Astrocyte of the cerebellum (primary cell): ENCODE data around the gene RDX.
A peak's percentile ranks its signal among the peaks of the same experiment; 100 is the strongest.

ENCODE experiments used
- DNase-seq: peaks from one replicate; pipeline ENCODE4 v3.0.0-alpha.2; 2011; ENCODE audit warnings: low read depth
- H3K4me3 ChIP-seq: 2 replicates; pipeline ENCODE4 v1.5.1; 2011; ENCODE audit warnings: mild to moderate bottlenecking, low read depth, low read length, moderate library complexity
- in situ Hi-C: cut with HindIII; loops from 2 replicates; pipeline ENCODE4 v1.10.0; 2017; ENCODE audit warnings: low sequenced_read_pairs
- TF ChIP-seq, protein P1 (sequence below): IDR thresholded peaks from 2 replicates; pipeline ENCODE4 v1.5.1; 2012; ENCODE audit warnings: low read length, low read depth, moderate library complexity, mild to moderate bottlenecking; ENCODE audit errors: missing control alignments

The RDX gene

DNA sequence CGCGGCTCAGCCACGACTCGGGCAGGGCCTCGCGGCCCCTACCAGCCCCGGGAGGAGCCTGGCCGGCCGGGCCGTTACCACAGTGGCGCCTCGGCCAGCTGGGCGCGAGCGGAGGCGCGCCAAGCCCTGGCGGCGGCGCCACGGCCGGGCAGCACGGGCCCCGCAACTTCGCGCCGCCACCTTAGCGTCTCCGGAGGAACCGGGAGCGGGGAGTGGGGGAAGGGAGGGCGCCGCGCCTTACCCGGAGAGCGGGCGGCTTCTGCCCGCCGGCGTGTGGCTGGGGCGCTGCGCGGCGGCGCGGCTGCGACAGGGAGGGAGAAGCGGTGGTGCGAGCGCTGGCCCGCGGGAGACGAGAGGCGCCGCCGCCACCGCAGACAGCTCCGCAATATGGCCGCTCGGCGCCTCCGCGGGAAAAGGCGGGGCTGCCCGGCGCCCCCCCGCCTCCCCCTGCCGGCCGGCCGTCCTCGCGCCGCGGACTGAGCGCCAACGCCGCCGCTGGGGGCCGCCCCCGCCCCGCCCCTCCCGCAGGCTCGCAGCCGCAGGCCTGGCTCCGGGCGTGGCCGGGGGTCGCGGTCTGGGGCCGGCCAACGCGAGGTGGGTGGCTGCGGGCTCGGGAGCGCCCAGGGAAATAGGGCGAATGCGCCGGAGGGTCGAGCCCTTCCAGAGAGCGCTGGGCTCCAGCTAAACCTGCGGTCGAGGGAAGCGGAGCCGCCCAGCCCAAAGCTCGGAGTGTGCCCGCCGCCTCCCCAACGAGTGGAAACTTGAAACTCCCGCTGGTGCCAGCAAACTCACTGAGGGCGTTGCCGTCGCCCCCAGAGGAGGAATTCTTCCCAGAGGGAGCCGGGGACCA, at the start of gene RDX:
TSS of gene RDX (minus strand) at position 389 of the 850 bp plus-strand sequence. CDS start 16,922 bp downstream, outside the sequence.
- in situ Hi-C loops: no loop called here
- peak; percentile 64 for DNase-seq
- H3K4me3 ChIP-seq: peak within 1 kb of the TSS; percentile 94
- TF ChIP-seq, protein P1, sequence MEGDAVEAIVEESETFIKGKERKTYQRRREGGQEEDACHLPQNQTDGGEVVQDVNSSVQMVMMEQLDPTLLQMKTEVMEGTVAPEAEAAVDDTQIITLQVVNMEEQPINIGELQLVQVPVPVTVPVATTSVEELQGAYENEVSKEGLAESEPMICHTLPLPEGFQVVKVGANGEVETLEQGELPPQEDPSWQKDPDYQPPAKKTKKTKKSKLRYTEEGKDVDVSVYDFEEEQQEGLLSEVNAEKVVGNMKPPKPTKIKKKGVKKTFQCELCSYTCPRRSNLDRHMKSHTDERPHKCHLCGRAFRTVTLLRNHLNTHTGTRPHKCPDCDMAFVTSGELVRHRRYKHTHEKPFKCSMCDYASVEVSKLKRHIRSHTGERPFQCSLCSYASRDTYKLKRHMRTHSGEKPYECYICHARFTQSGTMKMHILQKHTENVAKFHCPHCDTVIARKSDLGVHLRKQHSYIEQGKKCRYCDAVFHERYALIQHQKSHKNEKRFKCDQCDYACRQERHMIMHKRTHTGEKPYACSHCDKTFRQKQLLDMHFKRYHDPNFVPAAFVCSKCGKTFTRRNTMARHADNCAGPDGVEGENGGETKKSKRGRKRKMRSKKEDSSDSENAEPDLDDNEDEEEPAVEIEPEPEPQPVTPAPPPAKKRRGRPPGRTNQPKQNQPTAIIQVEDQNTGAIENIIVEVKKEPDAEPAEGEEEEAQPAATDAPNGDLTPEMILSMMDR: no peak

DNA sequence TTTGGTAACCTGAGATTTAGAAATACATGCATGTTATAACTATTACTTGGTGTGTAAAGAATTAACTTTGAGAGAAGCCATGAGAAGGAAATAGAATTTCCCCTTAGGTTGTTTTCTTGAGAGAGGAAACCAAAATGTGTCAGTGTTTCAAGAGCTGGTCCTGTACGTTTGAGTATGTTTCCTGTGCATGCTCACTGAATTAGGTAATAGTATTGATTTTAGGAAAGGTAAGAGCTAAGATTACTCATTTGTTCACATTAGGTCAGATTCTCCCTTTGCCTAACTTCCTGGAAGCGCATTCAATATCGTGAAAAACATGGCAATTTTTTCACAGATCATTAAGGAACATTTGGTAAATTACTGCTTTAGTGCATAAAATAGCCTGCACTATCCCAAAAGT, 49.3 kb upstream of the RDX start:
- H3K4me3 ChIP-seq: no peak overlapping the region
- in situ Hi-C loops: no loop called here
- DNase-seq: no peak
- TF ChIP-seq, protein P1: no peak

DNA sequence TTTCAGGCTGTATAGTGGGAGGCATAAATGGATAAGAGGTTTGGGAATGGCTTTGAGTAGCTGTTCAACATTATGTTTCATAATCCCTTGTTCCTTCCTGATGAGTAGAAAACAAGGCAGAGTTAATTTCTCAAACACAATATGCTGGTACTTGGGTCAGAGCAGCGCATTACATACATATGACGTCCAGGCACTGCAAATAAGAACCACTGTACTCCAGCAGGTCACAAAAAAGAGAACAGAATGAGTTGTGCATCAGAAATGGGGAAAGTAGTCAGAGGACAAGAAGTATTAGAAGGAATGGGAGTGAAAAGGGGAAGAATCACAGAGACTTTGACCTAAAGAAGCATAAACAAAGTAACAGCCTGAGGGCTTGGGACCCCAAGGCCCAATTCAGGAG, 44.0 kb upstream of the RDX start:
- TF ChIP-seq, protein P1: no peak
- H3K4me3 ChIP-seq: no peak overlapping the region
- in situ Hi-C loops: no loop called here
- no peak for DNase-seq

DNA sequence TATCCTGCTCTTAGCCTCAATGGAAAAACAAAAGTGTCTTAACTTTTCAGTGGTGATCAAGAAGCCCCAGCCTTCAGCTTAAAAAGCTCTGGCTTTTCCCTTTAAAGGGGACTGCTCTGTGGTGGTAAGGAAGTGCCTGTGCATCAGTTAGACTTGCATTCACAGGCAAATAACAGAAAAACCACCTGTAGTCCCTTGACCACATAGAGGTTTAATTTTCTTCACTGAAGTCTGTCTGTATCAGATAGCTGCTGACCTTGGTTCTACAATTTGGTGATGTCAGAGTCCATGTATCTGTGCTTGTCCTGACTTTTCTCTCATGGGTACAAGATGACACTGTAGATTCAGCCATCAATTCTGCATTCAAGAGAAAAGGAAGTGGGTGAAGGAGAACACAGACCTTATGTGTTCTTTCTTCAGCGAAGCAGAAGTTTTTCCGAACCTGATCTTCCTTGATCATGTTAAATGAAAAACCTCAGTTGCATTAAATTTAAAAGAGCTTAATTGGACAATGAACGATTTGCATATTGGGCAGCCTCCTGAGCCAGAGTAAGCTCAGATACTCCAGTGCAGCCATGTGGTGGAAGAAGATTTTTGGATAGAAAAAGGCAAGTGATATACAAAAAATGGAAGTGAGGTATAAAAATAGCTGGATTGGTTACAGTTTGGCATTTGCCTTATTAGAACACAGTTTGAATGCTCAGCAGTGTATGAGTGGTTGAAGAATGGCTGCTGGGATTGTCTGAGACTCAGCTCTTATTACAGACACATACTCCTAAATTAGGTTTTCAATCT, 43.2 kb upstream of the RDX start:
- in situ Hi-C loops: no loop called here
- no peak overlapping the region for H3K4me3 ChIP-seq
- DNase-seq: no peak
- TF ChIP-seq, protein P1: no peak

DNA sequence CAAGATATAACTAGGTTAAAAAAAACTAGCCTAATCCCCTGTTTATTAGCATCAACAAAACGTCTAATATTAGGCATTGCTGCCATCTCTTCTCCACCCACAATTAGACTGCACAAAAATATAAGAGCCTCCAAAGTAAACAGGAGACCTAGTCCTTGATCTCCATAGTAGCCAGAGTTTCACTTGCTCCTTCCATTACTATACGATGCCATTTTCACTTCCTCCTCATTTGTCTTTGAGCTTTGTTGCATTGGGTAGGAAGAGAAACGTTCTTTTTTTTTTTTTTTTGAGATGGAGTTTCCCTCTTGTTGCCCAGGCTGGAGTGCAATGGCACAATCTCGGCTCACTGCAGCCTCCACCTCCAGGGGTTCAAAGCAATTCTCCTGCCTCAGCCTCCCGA, 42.3 kb upstream of the RDX start:
- TF ChIP-seq, protein P1: no peak
- no peak overlapping the region for H3K4me3 ChIP-seq
- no peak for DNase-seq
- in situ Hi-C loops: no loop called here

DNA sequence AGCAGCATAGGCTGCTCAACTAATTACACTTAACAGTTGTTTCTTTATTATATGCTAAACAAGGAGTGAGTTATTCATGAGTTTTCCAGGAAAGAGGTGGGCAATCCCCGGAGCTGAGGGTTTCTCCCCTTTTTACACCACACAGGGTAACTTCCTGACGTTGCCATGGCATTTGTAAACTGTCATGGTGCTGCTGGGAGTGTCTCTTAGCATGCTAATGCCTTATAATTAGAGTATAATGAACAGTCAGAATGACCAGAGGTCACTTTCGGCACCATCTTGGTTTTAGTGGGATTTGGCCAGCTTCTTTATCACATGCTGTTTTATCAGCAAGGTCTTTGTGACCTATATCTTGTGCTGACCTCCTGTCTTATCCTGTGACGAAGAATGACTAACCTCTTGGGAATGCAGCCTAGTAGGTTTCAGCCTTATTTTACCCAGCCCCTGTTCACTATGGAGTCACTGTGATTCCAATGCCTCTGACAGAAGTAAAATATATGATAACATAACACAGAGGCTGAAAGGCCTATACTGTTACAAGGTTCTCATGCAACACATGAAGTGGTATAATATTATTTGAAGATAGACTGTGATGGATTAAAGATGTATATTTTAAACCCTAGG, 41.3 kb upstream of the RDX start:
- no peak for DNase-seq
- no peak overlapping the region for H3K4me3 ChIP-seq
- in situ Hi-C loops: no loop called here
- TF ChIP-seq, protein P1: no peak
